ENCODE measurements around the gene TP53BP2.

GRCh38 chr1:223765036-223765718 lies 80.6 kb downstream of the TP53BP2 start:
- TF ChIP-seq POLR2AphosphoS5 (IDR thresholded peaks at IDR 0.05; ENCODE audit: low read depth) (no peak), CTCF (IDR thresholded peaks at IDR 0.05; ENCODE audit: insufficient read depth, low read length) (no peak), SPI1 (IDR thresholded peaks at IDR 0.05; ENCODE audit: borderline replicate concordance, low read depth) (no peak), GABPA (IDR thresholded peaks at IDR 0.05; ENCODE audit: low read depth) (no peak)
- TF ChIP-seq, protein P1, sequence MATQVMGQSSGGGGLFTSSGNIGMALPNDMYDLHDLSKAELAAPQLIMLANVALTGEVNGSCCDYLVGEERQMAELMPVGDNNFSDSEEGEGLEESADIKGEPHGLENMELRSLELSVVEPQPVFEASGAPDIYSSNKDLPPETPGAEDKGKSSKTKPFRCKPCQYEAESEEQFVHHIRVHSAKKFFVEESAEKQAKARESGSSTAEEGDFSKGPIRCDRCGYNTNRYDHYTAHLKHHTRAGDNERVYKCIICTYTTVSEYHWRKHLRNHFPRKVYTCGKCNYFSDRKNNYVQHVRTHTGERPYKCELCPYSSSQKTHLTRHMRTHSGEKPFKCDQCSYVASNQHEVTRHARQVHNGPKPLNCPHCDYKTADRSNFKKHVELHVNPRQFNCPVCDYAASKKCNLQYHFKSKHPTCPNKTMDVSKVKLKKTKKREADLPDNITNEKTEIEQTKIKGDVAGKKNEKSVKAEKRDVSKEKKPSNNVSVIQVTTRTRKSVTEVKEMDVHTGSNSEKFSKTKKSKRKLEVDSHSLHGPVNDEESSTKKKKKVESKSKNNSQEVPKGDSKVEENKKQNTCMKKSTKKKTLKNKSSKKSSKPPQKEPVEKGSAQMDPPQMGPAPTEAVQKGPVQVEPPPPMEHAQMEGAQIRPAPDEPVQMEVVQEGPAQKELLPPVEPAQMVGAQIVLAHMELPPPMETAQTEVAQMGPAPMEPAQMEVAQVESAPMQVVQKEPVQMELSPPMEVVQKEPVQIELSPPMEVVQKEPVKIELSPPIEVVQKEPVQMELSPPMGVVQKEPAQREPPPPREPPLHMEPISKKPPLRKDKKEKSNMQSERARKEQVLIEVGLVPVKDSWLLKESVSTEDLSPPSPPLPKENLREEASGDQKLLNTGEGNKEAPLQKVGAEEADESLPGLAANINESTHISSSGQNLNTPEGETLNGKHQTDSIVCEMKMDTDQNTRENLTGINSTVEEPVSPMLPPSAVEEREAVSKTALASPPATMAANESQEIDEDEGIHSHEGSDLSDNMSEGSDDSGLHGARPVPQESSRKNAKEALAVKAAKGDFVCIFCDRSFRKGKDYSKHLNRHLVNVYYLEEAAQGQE (IDR thresholded peaks at IDR 0.05; ENCODE audit: insufficient replicate concordance, low read depth), result no peak
